C4-2B (cell line): ENCODE results near the gene JADE3.

Source experiments
- H3K27ac ChIP-seq: fragments of 450-650 bp; 2 replicates; pipeline ENCODE4 v1.5.1; 2017
- ZFX ChIP-seq: fragments of 450-650 bp; IDR thresholded peaks from 2 replicates; pipeline ENCODE4 v1.6.1; 2017
- TF ChIP-seq, protein P1 (sequence below): fragments of 450-650 bp; conservative IDR thresholded peaks from 2 replicates; pipeline ENCODE4 v1.5.1; 2017; ENCODE audit warnings: mild to moderate bottlenecking

The JADE3 gene

DNA sequence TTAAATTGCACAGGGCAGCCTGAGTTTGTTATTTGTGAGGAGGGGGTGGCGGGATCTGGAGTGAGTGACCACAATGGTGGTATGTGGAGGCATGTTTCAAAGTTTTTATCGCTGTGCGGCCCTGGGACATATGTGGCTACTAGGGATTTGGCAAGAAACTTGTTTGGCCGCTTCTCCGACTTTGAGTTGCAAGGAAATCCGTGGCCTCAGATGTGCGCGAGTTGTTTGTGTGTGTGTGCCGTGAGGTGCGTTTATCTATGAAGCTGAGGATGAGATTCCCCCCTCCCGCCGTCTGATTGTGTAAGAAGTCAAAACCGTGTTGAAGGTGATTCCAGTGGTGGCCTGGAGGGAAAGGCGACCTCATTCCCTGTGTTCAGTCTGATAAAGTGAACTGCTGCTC is 1.4 kb downstream of the JADE3 start:
- H3K27ac ChIP-seq = peak overlapping the region; percentile 84
- no peak for TF ChIP-seq ZFX
- TF ChIP-seq, protein P1, sequence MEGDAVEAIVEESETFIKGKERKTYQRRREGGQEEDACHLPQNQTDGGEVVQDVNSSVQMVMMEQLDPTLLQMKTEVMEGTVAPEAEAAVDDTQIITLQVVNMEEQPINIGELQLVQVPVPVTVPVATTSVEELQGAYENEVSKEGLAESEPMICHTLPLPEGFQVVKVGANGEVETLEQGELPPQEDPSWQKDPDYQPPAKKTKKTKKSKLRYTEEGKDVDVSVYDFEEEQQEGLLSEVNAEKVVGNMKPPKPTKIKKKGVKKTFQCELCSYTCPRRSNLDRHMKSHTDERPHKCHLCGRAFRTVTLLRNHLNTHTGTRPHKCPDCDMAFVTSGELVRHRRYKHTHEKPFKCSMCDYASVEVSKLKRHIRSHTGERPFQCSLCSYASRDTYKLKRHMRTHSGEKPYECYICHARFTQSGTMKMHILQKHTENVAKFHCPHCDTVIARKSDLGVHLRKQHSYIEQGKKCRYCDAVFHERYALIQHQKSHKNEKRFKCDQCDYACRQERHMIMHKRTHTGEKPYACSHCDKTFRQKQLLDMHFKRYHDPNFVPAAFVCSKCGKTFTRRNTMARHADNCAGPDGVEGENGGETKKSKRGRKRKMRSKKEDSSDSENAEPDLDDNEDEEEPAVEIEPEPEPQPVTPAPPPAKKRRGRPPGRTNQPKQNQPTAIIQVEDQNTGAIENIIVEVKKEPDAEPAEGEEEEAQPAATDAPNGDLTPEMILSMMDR = no peak

DNA sequence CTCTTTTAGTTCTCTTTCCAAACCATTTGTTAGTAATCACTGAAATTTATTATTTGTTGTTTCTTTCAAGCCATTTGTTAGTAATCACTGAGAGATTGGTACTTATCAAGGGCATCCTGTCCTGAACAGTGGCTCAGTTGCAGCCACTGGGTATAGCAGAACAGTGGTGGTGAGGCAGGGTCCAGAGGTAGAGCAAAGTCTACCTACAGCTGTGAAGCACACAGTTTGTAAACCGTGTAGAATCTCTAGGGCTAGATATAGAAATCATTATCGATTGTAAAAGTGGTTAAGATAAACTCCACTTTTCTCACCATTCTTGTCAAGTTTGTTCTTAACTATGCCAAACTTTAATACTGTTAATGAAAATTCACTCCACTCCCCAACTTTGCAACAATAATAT is 4.1 kb downstream of the JADE3 start:
- TF ChIP-seq ZFX = no peak
- TF ChIP-seq, protein P1 = no peak
- no peak overlapping the region for H3K27ac ChIP-seq

DNA sequence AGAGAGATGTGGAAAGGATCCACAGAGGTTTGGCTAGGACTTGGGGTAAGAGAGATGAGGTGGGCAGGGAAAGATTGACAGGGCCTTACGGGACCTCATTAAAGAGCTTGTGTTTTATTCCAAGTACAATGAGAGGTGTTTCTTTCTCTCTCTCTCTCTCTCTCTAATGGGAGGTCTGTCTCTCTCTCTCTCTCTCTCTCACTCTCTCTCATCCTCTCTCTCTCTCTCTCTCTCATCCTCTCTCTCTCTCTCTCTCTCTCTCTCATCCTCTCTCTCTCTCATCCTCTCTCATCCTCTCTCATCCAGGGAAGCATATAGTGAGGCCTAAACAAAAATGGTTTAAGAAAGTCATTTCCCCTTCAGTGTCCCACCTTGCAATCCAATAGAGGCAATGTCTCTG is 5.4 kb downstream of the JADE3 start:
- TF ChIP-seq, protein P1 = no peak
- no peak for TF ChIP-seq ZFX
- no peak overlapping the region for H3K27ac ChIP-seq

DNA sequence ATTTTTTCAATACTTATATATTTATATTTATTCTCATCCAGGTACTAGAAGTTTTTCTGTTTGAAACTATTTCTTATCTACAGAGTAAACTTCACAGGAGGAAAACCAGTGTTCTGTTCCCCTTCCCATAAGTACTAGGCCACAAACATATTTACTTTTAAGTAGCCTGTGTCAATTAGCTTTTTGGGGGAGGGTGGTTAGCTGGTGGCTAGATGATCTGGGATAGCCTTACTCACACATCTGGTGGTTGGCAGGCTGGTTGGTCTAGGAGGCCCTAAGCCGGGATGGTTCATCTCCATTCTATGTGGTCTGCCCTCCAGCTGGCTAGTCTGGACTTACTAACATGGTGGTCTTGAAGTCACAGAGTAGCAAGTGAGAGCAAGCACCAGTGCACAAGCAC is 6.2 kb downstream of the JADE3 start:
- no peak for TF ChIP-seq ZFX
- TF ChIP-seq, protein P1 = no peak
- no peak overlapping the region for H3K27ac ChIP-seq

DNA sequence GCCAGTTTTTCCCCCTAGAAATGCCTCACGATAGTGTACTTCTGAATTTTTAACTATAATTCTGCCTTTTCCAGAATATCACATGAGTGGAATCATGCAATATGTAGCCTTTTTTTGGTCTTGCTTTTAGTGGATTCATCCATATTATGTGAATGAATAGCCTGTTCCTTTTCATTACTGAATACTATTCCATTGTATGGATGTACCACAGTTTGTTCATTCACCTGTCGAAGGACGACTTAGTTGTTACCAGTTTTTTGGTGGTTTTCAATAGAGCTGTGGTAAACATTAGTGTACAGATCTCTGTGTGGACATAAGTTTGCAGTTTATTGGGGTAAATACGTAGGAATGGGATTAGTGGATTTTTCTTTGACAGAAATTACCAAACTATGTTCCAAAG is 8.0 kb downstream of the JADE3 start:
- H3K27ac ChIP-seq = no peak overlapping the region
- TF ChIP-seq, protein P1 = no peak
- TF ChIP-seq ZFX = no peak

DNA sequence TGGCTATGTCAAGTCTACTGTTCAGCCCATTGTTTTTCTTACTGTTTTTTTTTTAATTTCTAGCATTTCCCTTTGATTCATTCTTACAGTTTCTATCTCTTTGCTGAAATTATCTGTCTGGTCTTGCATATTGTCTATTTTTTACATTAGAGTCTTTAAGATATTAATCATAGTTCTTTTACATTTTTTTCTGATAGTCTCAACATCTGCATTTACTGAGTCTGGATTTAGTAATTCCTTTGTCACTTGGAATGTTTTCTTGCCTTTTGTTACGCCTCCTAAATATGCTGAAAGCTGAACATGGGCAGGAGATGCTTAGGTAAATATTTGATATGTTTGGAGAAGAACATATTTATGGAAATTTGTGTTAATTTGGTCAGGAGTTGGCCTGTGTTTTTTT is 10.4 kb downstream of the JADE3 start:
- H3K27ac ChIP-seq = no peak overlapping the region
- no peak for TF ChIP-seq ZFX
- TF ChIP-seq, protein P1 = no peak

DNA sequence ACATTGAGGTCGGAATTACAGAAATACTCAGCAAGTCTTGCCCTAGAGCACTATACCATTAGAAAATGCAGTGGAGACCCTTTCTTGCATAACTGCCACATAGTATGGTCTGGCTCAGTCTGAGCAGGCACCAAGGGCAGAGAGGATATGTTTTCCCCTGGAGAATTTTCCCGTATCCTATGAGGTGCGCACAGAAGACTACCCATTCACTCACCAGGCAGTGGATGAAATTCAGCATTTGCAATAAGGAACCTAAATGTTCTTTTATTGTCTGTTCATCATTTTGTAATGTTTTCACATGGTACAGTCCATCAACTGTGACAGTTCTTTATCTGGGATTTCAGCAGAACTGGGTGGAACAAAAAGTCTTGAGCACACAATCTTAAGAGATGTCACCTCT is 15.5 kb downstream of the JADE3 start:
- no peak overlapping the region for H3K27ac ChIP-seq
- TF ChIP-seq, protein P1 = no peak
- TF ChIP-seq ZFX = no peak
